GM12873 (cell line): Measurements from ENCODE around the gene C13orf46.

Experiments
- CTCF ChIP-seq: IDR thresholded peaks from 2 replicates; pipeline ENCODE4 v1.5.1; 2012; ENCODE audit warnings: low read depth, mild to moderate bottlenecking, moderate library complexity, low read length, control low read depth; ENCODE audit not compliant: insufficient read depth; ENCODE audit errors: missing control alignments

Gene C13orf46

GRCh38 chr13:113935001-113935844 is 38.7 kb downstream of the C13orf46 start:
- no peak for TF ChIP-seq CTCF

GRCh38 chr13:113934576-113934975 is 39.3 kb downstream of the C13orf46 start:
- no peak for TF ChIP-seq CTCF

GRCh38 chr13:113933901-113934300 is 40.0 kb downstream of the C13orf46 start:
- TF ChIP-seq CTCF, result no peak

- no peak for TF ChIP-seq CTCF
Measured at GRCh38 chr13:113931841-113932459, 41.9 kb downstream of the C13orf46 start.

GRCh38 chr13:113930671-113931637 is 42.9 kb downstream of the C13orf46 start:
- no peak for TF ChIP-seq CTCF

- no peak for TF ChIP-seq CTCF
Measured at GRCh38 chr13:113929628-113930615, 44.0 kb downstream of the C13orf46 start.
